ENCODE measurements around the gene HK1. TPM values are rescaled to one million over a fixed set of nuclear protein-coding genes. Genes with fewer than 3 reads are reported as not detected.
A peak's percentile ranks its signal among the peaks of the same experiment; 100 is the strongest.

Gene HK1
- total RNA-seq, 1 donor from 2014 or later: 84.0 TPM

DNA sequence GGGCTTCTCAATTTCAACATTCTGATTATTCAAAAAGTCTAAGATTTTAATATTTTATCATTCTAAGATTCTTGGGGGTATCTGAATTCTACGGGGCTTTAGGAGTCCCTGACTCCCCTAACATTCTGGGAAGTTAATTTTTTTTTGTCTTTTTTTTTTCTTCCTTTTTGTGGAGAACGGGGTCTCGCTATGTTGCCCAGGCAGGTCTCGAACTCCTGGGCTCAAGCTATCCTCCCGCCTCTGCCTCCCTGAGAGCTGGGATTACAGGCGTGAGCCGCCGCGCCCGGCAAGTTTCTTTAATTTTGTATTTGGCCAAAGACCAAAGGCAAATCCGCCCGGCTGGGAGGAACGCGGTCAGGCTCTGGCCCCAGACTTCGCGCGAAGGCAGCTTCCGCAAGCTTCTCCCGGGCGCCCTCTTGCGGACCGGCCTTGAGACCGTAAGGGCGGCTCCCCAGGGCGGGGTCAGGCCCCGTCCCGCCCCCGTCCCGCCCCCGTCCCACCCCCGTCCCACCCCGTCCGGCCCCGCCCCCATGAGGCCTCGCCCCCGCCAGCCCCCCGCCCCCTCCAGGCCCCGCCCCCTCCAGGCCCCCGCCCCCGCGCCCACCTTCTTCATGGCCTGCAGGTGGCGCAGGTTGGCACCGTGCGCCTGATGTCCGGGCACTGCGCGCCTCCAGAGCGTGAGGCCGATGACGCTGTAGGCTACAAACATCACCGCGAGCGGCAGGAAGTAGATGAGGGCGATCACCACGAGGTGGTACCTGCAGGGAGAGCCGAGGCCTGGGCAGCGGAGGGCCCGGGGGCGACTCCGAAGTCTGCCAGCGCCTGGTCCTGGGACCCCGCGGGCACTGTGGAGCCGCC, 130.3 kb downstream of the HK1 start:
- no peaks in the 10 kb centered on the region for H3K27me3 ChIP-seq
- TF ChIP-seq CTCF (IDR thresholded peaks at IDR 0.05): peak; percentile 81
- ATAC-seq (peak; percentile 93), DNase-seq (peak; percentile 97)
- H3K9me3 ChIP-seq: no peaks in the 10 kb centered on the region
- H3K27ac ChIP-seq: peak overlapping the region; percentile 87
- H3K4me3 ChIP-seq: peak overlapping the region; percentile 42
- intact Hi-C loops (cut with DNase I): no loop called here
- H3K4me1 ChIP-seq: peaks cover 29% of the 10 kb centered on the region
- H3K36me3 ChIP-seq: no peaks in the 10 kb centered on the region

DNA sequence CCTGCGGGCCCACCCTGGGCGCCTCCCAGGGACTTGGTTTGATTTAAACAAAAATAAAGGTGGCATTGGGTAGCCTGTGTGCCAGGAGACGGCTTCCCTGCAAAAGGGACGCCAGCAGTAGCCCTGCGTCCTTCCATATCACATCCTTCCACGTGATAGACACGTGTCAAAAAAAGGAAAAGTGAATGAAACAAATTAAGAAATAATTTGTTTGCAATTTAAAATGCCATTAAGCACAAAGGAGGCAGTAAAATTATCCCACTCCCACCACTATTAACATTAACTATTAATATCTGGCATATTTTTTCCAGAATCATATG, 130.8 kb downstream of the HK1 start:
- intact Hi-C loops (cut with DNase I): no loop called here
- ATAC-seq (no peak), DNase-seq (no peak)
- TF ChIP-seq CTCF (IDR thresholded peaks at IDR 0.05): no peak
- Histone ChIP-seq H3K27ac (peak overlapping the region; percentile 87), H3K4me3 (peak overlapping the region; percentile 42), H3K36me3 (no peaks in the 10 kb centered on the region), H3K4me1 (peaks cover 29% of the 10 kb centered on the region), H3K9me3 (no peaks in the 10 kb centered on the region), H3K27me3 (no peaks in the 10 kb centered on the region)

DNA sequence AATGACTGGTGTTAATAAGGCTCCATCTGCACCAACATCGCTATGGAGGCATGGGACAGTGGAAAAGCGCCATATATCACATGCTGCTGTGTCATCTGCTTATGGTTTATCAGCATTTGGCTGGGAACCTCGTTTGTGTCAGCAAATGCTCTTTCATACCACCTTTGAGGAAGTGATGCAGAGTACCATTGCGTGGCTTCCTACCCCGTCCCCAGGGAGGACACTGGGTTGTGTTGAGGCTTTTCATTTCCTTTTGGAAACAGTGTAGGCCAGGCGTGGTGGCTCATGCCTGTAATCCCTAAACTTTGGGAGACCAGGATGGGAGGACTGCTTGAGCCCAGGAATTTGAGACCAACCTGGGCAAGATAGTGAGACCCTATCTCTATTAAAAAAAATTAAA, 131.7 kb downstream of the HK1 start:
- DNase-seq: no peak
- Histone ChIP-seq H3K36me3 (no peaks in the 10 kb centered on the region), H3K9me3 (no peaks in the 10 kb centered on the region), H3K4me1 (peaks cover 29% of the 10 kb centered on the region), H3K4me3 (no peak overlapping the region), H3K27me3 (no peaks in the 10 kb centered on the region), H3K27ac (no peak overlapping the region)
- no peak for TF ChIP-seq CTCF (IDR thresholded peaks at IDR 0.05)
- intact Hi-C loops (cut with DNase I): no loop called here
- no peak for ATAC-seq

DNA sequence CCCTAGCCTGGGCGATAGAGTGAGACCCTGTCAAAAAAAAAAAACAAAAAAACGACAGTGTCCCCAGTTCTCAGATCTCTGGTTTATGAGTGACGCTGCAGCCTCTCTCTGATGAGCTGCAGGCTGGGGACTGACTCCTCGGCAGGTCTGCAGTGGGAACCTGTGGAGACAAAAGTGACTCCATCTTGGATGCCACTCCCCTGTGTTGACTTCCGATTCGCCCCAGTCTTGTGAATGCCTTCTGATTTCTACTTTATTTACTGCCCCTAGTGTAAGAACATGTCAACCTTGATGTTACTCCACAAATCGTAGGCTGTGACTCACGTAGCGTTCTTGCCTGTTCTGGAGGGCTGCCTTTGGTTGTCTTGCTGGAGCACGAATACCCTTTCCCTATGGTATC, 132.2 kb downstream of the HK1 start:
- no peak overlapping the region for H3K4me3 ChIP-seq
- DNase-seq (no peak), ATAC-seq (no peak)
- intact Hi-C loops (cut with DNase I): no loop called here
- no peaks in the 10 kb centered on the region for H3K9me3 ChIP-seq
- no peak overlapping the region for H3K27ac ChIP-seq
- no peak for TF ChIP-seq CTCF (IDR thresholded peaks at IDR 0.05)
- H3K27me3 ChIP-seq: no peaks in the 10 kb centered on the region
- no peaks in the 10 kb centered on the region for H3K36me3 ChIP-seq
- peaks cover 29% of the 10 kb centered on the region for H3K4me1 ChIP-seq

GRCh38 chr10:69411476-69411875, 133.2 kb downstream of the HK1 start:
- Histone ChIP-seq H3K4me3 (no peak overlapping the region), H3K27me3 (no peaks in the 10 kb centered on the region), H3K9me3 (no peaks in the 10 kb centered on the region), H3K27ac (no peak overlapping the region), H3K36me3 (no peaks in the 10 kb centered on the region), H3K4me1 (peaks cover 24% of the 10 kb centered on the region)
- TF ChIP-seq CTCF (IDR thresholded peaks at IDR 0.05): no peak
- intact Hi-C loops (cut with DNase I): no loop called here
- DNase-seq: no peak
- ATAC-seq: no peak

All from upper lobe of right lung (tissue), 1 donor.